GM12878 (cell line): Measurements from ENCODE around the gene WWC2. TPM values are rescaled to one million over a fixed set of nuclear protein-coding genes. Genes with fewer than 3 reads are reported as not detected.

Source experiments
- ATAC-seq: fragments of 200-7000 bp; cut with Tn5 transposase; 3 replicates; pipeline ENCODE4 v1.9.1; 2020; ENCODE audit warnings: mild to moderate bottlenecking, moderate library complexity
- BruUV-seq: library from RNA; stranded (reverse); fragments of 400-500 nt; replicated peaks from 2 replicates; lab custom pipeline; 2021; lab: Mats Ljungman, UMichigan
- CTCF ChIA-PET: fragments of 300-600 bp; sonication (Branson Sonifier 250); formaldehyde crosslinking; extraction: SDS; loops from one replicate; lab custom pipeline; 2021; ENCODE audit warnings: inconsistent platforms; lab: Yijun Ruan, JAX
- POLR2A ChIA-PET: fragments of 350-600 bp; formaldehyde crosslinking; extraction: SDS; loops from one replicate; lab custom pipeline; 2021; ENCODE audit warnings: inconsistent platforms; lab: Charles Lee
- RAD21 ChIA-PET: fragments of 300-600 bp; sonication (Branson Sonifier 250); formaldehyde crosslinking; loops from one replicate; lab custom pipeline; 2023; ENCODE audit warnings: antibody characterized with exemption; ENCODE audit not compliant: unreplicated experiment; lab: Charles Lee
- SMC1A ChIA-PET: fragments of 300-600 bp; sonication (Branson Sonifier 250); formaldehyde crosslinking; loops from one replicate; lab custom pipeline; 2023; ENCODE audit not compliant: unreplicated experiment, uncharacterized antibody; lab: Charles Lee
- DNase-seq: peaks from one replicate; pipeline ENCODE4 v3.0.0-alpha.2; 2011; ENCODE audit warnings: low read depth, low spot score
- FAIRE-seq: peaks from 3 replicates; lab custom pipeline; 2011; peaks lifted over from hg19 to GRCh38; lab: Jason Lieb, UNC
- H2AFZ ChIP-seq: 2 replicates; pipeline ENCODE4 v1.6.0; 2011; ENCODE audit warnings: low read depth, low read length, control low read depth; ENCODE audit not compliant: control insufficient read depth
- H3K27ac ChIP-seq: 2 replicates; pipeline ENCODE4 v1.5.1; 2011; ENCODE audit warnings: control low read depth; ENCODE audit not compliant: control insufficient read depth, insufficient read depth
- H3K27me3 ChIP-seq, 2 experiments: replicated peaks in 1 of 2; 2 replicates each; pipeline versions ENCODE4 v1.6.0 to v1.6.1; 2011; ENCODE audit warnings: low read length in 1 of 2; ENCODE audit not compliant: control insufficient read depth in 2 of 2, insufficient read depth in 2 of 2
- H3K36me3 ChIP-seq, 2 experiments: 2 replicates each; pipeline ENCODE4 v1.5.1; 2011; ENCODE audit warnings: low read length in 1 of 2; ENCODE audit not compliant: control insufficient read depth in 2 of 2, insufficient read depth in 2 of 2
- H3K4me1 ChIP-seq: 2 replicates; pipeline ENCODE4 v1.6.1; 2011; ENCODE audit warnings: mild to moderate bottlenecking, low read length, moderate library complexity, mixed read lengths; ENCODE audit not compliant: control insufficient read depth, insufficient read depth
- H3K4me2 ChIP-seq: 2 replicates; pipeline ENCODE4 v1.6.0; 2011; ENCODE audit warnings: control low read depth; ENCODE audit not compliant: control insufficient read depth, insufficient read depth
- H3K4me3 ChIP-seq: fragments of 200-600 bp; sonication (generic); 2 replicates; pipeline ENCODE4 v1.5.1; 2016
- H3K79me2 ChIP-seq: 2 replicates; pipeline ENCODE4 v1.6.0; 2011; ENCODE audit warnings: low read length; ENCODE audit not compliant: control insufficient read depth, insufficient read depth
- H3K9ac ChIP-seq: 2 replicates; pipeline ENCODE4 v1.8.0; 2011; ENCODE audit warnings: low read length, control low read depth, mixed read lengths; ENCODE audit not compliant: control insufficient read depth, insufficient read depth
- H3K9me3 ChIP-seq: replicated peaks from 3 replicates; pipeline ENCODE4 v1.5.1; 2011; ENCODE audit warnings: mild to moderate bottlenecking, low read length; ENCODE audit not compliant: control insufficient read depth, insufficient read depth
- H4K20me1 ChIP-seq: 2 replicates; pipeline ENCODE4 v1.6.0; 2011; ENCODE audit not compliant: control insufficient read depth, insufficient read depth
- BHLHE40 ChIP-seq, 2 experiments: fragments of 450-650 bp in 1 of 2; IDR thresholded peaks; 2 replicates each; pipeline ENCODE4 v1.6.1; 2011 to 2017; ENCODE audit warnings: low read depth in 2 of 2, borderline replicate concordance in 1 of 2, improper control_type of control experiment in 1 of 2, low read length in 1 of 2, mild to moderate bottlenecking in 1 of 2
- BRCA1 ChIP-seq: IDR thresholded peaks from 2 replicates; pipeline ENCODE4 v1.6.1; 2011; ENCODE audit warnings: low read depth, low read length, improper control_type of control experiment
- ETV6 ChIP-seq, 2 experiments: fragments of 450-650 bp in 1 of 2; IDR thresholded peaks in 1 of 2; conservative IDR thresholded peaks in 1 of 2; 2 replicates each; pipeline ENCODE4 v1.6.1; 2014; ENCODE audit warnings: antibody characterized with exemption in 1 of 2, borderline replicate concordance in 1 of 2, low read depth in 1 of 2, mild to moderate bottlenecking in 1 of 2, moderate library complexity in 1 of 2
- JUND ChIP-seq: IDR thresholded peaks from 2 replicates; pipeline ENCODE4 v1.6.1; 2012; ENCODE audit warnings: low read depth, mild to moderate bottlenecking, low read length, improper control_type of control experiment, moderate library complexity
- NR2F1 ChIP-seq: fragments of 450-650 bp; conservative IDR thresholded peaks from 2 replicates; pipeline ENCODE4 v1.6.1; 2017; ENCODE audit warnings: mild to moderate bottlenecking
- RAD51 ChIP-seq: fragments of 450-650 bp; IDR thresholded peaks from 2 replicates; pipeline ENCODE4 v1.6.1; 2016; ENCODE audit warnings: moderate library complexity, mild to moderate bottlenecking, inconsistent platforms
- SREBF1 ChIP-seq: IDR thresholded peaks from 2 replicates; pipeline ENCODE4 v1.6.1; 2012; ENCODE audit warnings: mild to moderate bottlenecking, low read length
- WGBS: methylation state at CpG from one replicate; pipeline ENCODE4 v1.1.6; 2016; ENCODE audit warnings: low lambda C conversion rate; ENCODE audit not compliant: insufficient replicate concordance, insufficient coverage; ENCODE audit errors: missing lambda C conversion rate; 5-methylcytosine and 5-hydroxymethylcytosine counted together
- in situ Hi-C: fragments of 300-500 bp; cut with MboI; formaldehyde crosslinking; loops from 9 replicates; pipeline ENCODE4 v1.14.3; 2018; ENCODE audit warnings: mixed read lengths
- intact Hi-C: fragments of 100-400 bp; cut with micrococcal nuclease; formaldehyde crosslinking; loops from one replicate; pipeline ENCODE4 v1.14.2; 2022; ENCODE audit not compliant: unreplicated experiment
- polyA plus RNA-seq, 11 experiments: library from polyadenylated mRNA; depleted of rRNA in 4 of 11; unstranded in 6 of 11; stranded (reverse) in 5 of 11; fragments of >200 nt; fragmentation: Nextera tagmentation in 4 of 11; fragmentation: Illumina TruSeq in 1 of 11; extraction: Ambion mirVana in 4 of 11; extraction: Trizol in 1 of 11; gene quantifications; 1 replicate in 1 of 11; 2 replicates in 10 of 11; pipeline versions ENCODE4 v1.2.1 to v1.2.3, GENCODE V29; 2011 to 2016; ENCODE audit warnings: inconsistent platforms in 2 of 11, missing spikeins in 2 of 11, low read depth in 1 of 11
- total RNA-seq, 4 experiments: library from RNA; depleted of rRNA in 3 of 4; stranded (reverse); fragments of >200 nt in 3 of 4; fragmentation: Illumina TruSeq in 1 of 4; extraction: Trizol in 1 of 4; gene quantifications; 2 replicates each; pipeline versions ENCODE4 v1.2.1 to v1.2.3, GENCODE V29; 2013 to 2021
- TF ChIP-seq, protein P1 (sequence below): fragments of 450-650 bp; IDR thresholded peaks from 2 replicates; pipeline ENCODE4 v1.6.1; 2014; ENCODE audit warnings: mild to moderate bottlenecking

The WWC2 gene
- total and polyA plus RNA-seq, 10 of the 15 experiments (the other 5 are each of a cell fraction or from before 2014, with no cell fraction given), result 0.02 to 0.72 (median 0.06) TPM; not detected in 3

DNA sequence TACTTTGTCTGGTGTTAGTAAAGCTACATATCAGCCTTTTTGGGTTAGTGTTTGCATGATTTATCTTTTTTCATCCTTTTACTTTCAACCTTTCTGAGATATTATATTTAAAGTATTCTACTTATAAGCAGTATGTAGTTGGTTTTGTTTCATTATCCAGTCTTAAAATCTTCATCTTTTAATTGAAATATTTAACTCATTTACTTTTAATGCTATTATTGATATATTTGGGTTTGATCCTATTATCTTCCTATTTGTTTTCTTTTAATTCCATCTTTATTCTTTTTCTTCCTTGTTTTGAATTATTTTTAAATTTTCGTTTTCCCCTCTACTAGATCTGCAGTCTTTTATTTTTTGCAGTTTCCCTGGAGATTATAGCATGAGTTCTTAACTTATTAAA lies 177.0 kb downstream of the WWC2 start:
- no peak for TF ChIP-seq SREBF1
- in situ Hi-C loops (no loop called here), intact Hi-C loops (no loop called here)
- ATAC-seq (no peak), FAIRE-seq (no peak), DNase-seq (no peak)
- H2AFZ ChIP-seq, result no peak overlapping the region
- H3K9ac ChIP-seq, result no peak overlapping the region
- H3K79me2 ChIP-seq, result no peaks in the 10 kb centered on the region
- no peak overlapping the region for H3K4me3 ChIP-seq
- no peak overlapping the region for H3K4me2 ChIP-seq
- POLR2A ChIA-PET, result no interaction called here
- WGBS, result 0% methylated on average over 1 of the region's 1 CpG
- no peaks in the 10 kb centered on the region for H3K36me3 ChIP-seq
- no peaks in the 10 kb centered on the region for H3K9me3 ChIP-seq
- H3K27ac ChIP-seq, result no peak overlapping the region
- no peaks in the 10 kb centered on the region for H3K27me3 ChIP-seq
- H3K4me1 ChIP-seq, result no peaks in the 10 kb centered on the region
- SMC1A ChIA-PET, result interaction anchor here (0.6 kb wide), 1 partner anchor 1197 kb away, joined by 3 read pairs; no protein-coding TSS in a partner anchor
- CTCF ChIA-PET, result no interaction called here
- no TSS peak for BruUV-seq
- RAD21 ChIA-PET, result no interaction called here
- no peaks in the 10 kb centered on the region for H4K20me1 ChIP-seq

DNA sequence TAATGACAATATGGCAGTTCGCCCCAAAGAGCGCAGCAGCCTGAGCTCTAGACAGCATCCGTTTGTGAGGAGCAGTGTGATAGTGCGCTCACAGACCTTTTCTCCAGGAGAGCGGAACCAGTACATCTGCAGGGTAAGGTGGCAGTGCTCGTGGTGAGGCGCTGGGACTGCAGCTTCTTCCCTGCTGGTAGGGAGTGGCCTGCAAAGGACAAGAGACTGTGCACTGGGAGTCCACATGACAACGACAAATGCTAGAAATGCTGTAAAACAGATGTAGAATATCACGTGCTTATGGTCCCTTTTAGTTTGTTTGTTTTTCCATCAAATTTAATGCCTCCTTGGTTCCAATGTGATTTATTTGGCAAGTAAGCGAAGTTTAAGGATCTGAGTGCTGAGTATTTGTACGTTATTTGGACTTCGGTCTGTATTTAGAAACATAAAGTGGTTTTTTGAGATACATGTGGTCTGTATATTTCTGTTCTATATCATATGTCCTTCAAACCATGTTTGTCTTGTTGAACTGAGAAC lies 185.3 kb downstream of the WWC2 start:
- H3K79me2 ChIP-seq, result no peaks in the 10 kb centered on the region
- CTCF ChIA-PET, result no interaction called here
- WGBS, result 61% methylated on average over 12 of the region's 12 CpGs

More for the DNA sequence above, 185.3 kb downstream of the WWC2 start:
- TF ChIP-seq, protein P1, sequence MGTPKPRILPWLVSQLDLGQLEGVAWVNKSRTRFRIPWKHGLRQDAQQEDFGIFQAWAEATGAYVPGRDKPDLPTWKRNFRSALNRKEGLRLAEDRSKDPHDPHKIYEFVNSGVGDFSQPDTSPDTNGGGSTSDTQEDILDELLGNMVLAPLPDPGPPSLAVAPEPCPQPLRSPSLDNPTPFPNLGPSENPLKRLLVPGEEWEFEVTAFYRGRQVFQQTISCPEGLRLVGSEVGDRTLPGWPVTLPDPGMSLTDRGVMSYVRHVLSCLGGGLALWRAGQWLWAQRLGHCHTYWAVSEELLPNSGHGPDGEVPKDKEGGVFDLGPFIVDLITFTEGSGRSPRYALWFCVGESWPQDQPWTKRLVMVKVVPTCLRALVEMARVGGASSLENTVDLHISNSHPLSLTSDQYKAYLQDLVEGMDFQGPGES, result no peak
- TF ChIP-seq RAD51, result no peak
- no peak for TF ChIP-seq NR2F1
- TF ChIP-seq ETV6 (conservative IDR thresholded peaks at IDR 0.05 in 1 of 2, IDR thresholded peaks at IDR 0.05 in 1 of 2; ENCODE audit: borderline replicate concordance in 1 of 2, low read depth in 1 of 2), result no peak
- no peak for TF ChIP-seq BHLHE40 (IDR thresholded peaks at IDR 0.05; ENCODE audit: borderline replicate concordance in 1 of 2, low read depth in 2 of 2, low read length in 1 of 2)
- no peak for TF ChIP-seq JUND
- no peak for TF ChIP-seq BRCA1
- TF ChIP-seq, all 136 proteins: peak for 0
- BruUV-seq, result no TSS peak
- H3K36me3 ChIP-seq, result no peaks in the 10 kb centered on the region
- no peaks in the 10 kb centered on the region for H3K27me3 ChIP-seq
- ChIA-PET SMC1A (no interaction called here), RAD21 (no interaction called here), POLR2A (no interaction called here)
- no peak overlapping the region for H3K9ac ChIP-seq
- no peak overlapping the region for H3K4me3 ChIP-seq
- no peak overlapping the region for H3K4me2 ChIP-seq
- ATAC-seq, result no peak
- no peak overlapping the region for H2AFZ ChIP-seq
- no peaks in the 10 kb centered on the region for H3K9me3 ChIP-seq
- no peaks in the 10 kb centered on the region for H4K20me1 ChIP-seq
- FAIRE-seq, result no peak
- no peaks in the 10 kb centered on the region for H3K4me1 ChIP-seq
- H3K27ac ChIP-seq, result no peak overlapping the region
- intact Hi-C loops, result loop anchor here (10.0 kb wide), 1 partner anchor 220 kb away; the partner anchor contains the start of gene ING2
- in situ Hi-C loops, result no loop called here
- no peak for DNase-seq
